Transverse colon (tissue), 4 donors: ENCODE results near the gene MATK. TPM values are rescaled to one million over a fixed set of nuclear protein-coding genes. Genes with fewer than 3 reads are reported as not detected.

ENCODE experiments used
- DNase-seq: peaks from one replicate; pipeline ENCODE4 v3.0.0-alpha.2; 2019
- H3K27ac ChIP-seq, 4 donors: fragments of 200-600 bp; sonication (generic); 2 replicates each; pipeline ENCODE4 v1.5.1; 2016 to 2018; ENCODE audit warnings: inconsistent platforms in 4 of 4
- H3K27me3 ChIP-seq: fragments of 200-600 bp; sonication (generic); 2 replicates; pipeline ENCODE4 v1.5.1; 2017; ENCODE audit warnings: inconsistent platforms
- H3K36me3 ChIP-seq, 4 donors: fragments of 200-600 bp; sonication (generic); 2 replicates each; pipeline ENCODE4 v1.5.1; 2017 to 2019; ENCODE audit warnings: inconsistent platforms in 4 of 4
- H3K4me1 ChIP-seq, 4 donors: fragments of 200-600 bp; sonication (generic); 2 replicates each; pipeline ENCODE4 v1.5.1; 2017 to 2020; ENCODE audit warnings: inconsistent platforms in 4 of 4
- H3K4me3 ChIP-seq, 4 donors: fragments of 200-600 bp; sonication (generic); 1 replicate in 1 of 4; 2 replicates in 3 of 4; pipeline versions ENCODE4 v1.5.1 to v1.6.1; 2017 to 2019; ENCODE audit warnings: inconsistent platforms in 4 of 4
- H3K9me3 ChIP-seq, 2 donors: fragments of 200-600 bp; sonication (generic); 2 replicates each; pipeline ENCODE4 v1.5.1; 2017 to 2019; ENCODE audit warnings: inconsistent platforms in 2 of 2
- CTCF ChIP-seq, 5 experiments: fragments of 200-600 bp in 3 of 5; fragments of 450-650 bp in 2 of 5; sonication (generic) in 3 of 5; IDR thresholded peaks; 1 replicate in 2 of 5; 2 replicates in 3 of 5; pipeline ENCODE4 v1.5.1; 2016 to 2017; ENCODE audit warnings: antibody characterized with exemption in 5 of 5, inconsistent platforms in 3 of 5, mild to moderate bottlenecking in 2 of 5, moderate library complexity in 1 of 5
- EP300 ChIP-seq: sonication (generic); formaldehyde crosslinking; IDR thresholded peaks from one replicate; pipeline ENCODE4 v1.6.1; 2017; ENCODE audit warnings: antibody characterized with exemption, low read depth
- POLR2A ChIP-seq: fragments of 450-650 bp; IDR thresholded peaks from one replicate; pipeline ENCODE4 v1.6.1; 2016; ENCODE audit warnings: antibody characterized with exemption, mild to moderate bottlenecking, moderate library complexity
- POLR2AphosphoS5 ChIP-seq, 3 donors: sonication (generic); formaldehyde crosslinking; IDR thresholded peaks; one replicate each; pipeline ENCODE4 v1.6.1; 2016; ENCODE audit warnings: antibody characterized with exemption in 3 of 3
- WGBS, 2 donors: methylation state at CpG; one replicate each; pipeline ENCODE4 v1.1.5; 2018; ENCODE audit warnings: low coverage in 1 of 2; 5-methylcytosine and 5-hydroxymethylcytosine counted together
- in situ Hi-C, 4 donors: fragments of 200-750 bp; cut with MboI; loops; one replicate each; pipeline versions ENCODE4 v1.15.0 to v1.15.1; 2017; ENCODE audit warnings: low sequenced_read_pairs in 3 of 4, low pct_ligation_motif_present in 1 of 4, low pct_unique_long_range_greater_than_20kb in 1 of 4
- intact Hi-C: fragments of 100-400 bp; cut with DNase I; formaldehyde crosslinking; loops from one replicate; pipeline ENCODE4 v1.15.1; 2023; ENCODE audit warnings: low total_unique reads
- small RNA-seq, 4 donors: library from RNA; depleted of rRNA; stranded (forward); fragments of <200 nt; gene quantifications; one replicate each; pipeline ENCODE3, GENCODE V24; 2016
- total RNA-seq, 4 donors: library from RNA; depleted of rRNA; stranded (reverse); fragments of >200 nt; gene quantifications; one replicate each; pipeline ENCODE4 v1.1.0, GENCODE V29; 2016

Gene MATK
- total RNA-seq, 4 donors from 2014 or later: 0.60 to 6.1 (median 2.9) TPM; not detected in 1

GRCh38 chr19:3734310-3734600 lies 51.9 kb downstream of the MATK start:
- H3K4me3 ChIP-seq: no peak overlapping the region
- WGBS, 2 donors: 87 to 93% methylated on average over 9 to 14 of the region's 14 CpGs

GRCh38 chr19:3733549-3734309 lies 52.5 kb downstream of the MATK start:
- Histone ChIP-seq H3K36me3 (peaks cover 0 to 6% (median 0%) of the 10 kb centered on the region in 4 donors), H3K4me1 (no peaks in the 10 kb centered on the region)
- TF ChIP-seq EP300: no peak
- no peak for TF ChIP-seq CTCF (IDR thresholded peaks at IDR 0.05)
- no peak for TF ChIP-seq POLR2AphosphoS5 (IDR thresholded peaks at IDR 0.05)
- no peak for TF ChIP-seq POLR2A

More at GRCh38 chr19:3734310-3734600, 51.9 kb downstream of the MATK start:
- no peak for TF ChIP-seq POLR2A
- TF ChIP-seq CTCF (IDR thresholded peaks at IDR 0.05): no peak
- TF ChIP-seq POLR2AphosphoS5 (IDR thresholded peaks at IDR 0.05): no peak
- TF ChIP-seq EP300: no peak
- H3K9me3 ChIP-seq: no peaks in the 10 kb centered on the region
- H3K36me3 ChIP-seq: peaks cover 0 to 6% (median 0%) of the 10 kb centered on the region in 4 donors
- in situ Hi-C loops (no loop called here), intact Hi-C loops (no loop called here)
- no peaks in the 10 kb centered on the region for H3K4me1 ChIP-seq
- no peaks in the 10 kb centered on the region for H3K27me3 ChIP-seq
- H3K27ac ChIP-seq: no peak overlapping the region
- DNase-seq: no peak

GRCh38 chr19:3732108-3732507 lies 54.1 kb downstream of the MATK start:
- 94% methylated on average over 1 of the region's 1 CpG; no CpG with 5 or more reads in 1 of the 2 donors for WGBS, 2 donors
- Histone ChIP-seq H3K36me3 (peaks cover 0 to 6% (median 0%) of the 10 kb centered on the region in 4 donors), H3K27me3 (no peaks in the 10 kb centered on the region), H3K27ac (no peak overlapping the region), H3K9me3 (no peaks in the 10 kb centered on the region), H3K4me3 (no peak overlapping the region), H3K4me1 (peaks cover 0 to 7% (median 3%) of the 10 kb centered on the region in 4 donors)
- DNase-seq: no peak
- in situ Hi-C loops: no loop called here
- intact Hi-C loops: no loop called here
- TF ChIP-seq POLR2A: no peak
- TF ChIP-seq CTCF (IDR thresholded peaks at IDR 0.05): no peak
- no peak for TF ChIP-seq EP300
- no peak for TF ChIP-seq POLR2AphosphoS5 (IDR thresholded peaks at IDR 0.05)

More at GRCh38 chr19:3733549-3734309, 52.5 kb downstream of the MATK start:
- intact Hi-C loops: no loop called here
- no peak overlapping the region for H3K27ac ChIP-seq
- H3K9me3 ChIP-seq: no peaks in the 10 kb centered on the region
- in situ Hi-C loops: no loop called here
- no peak overlapping the region for H3K4me3 ChIP-seq
- 79 to 88% methylated on average over 2 to 20 of the region's 20 CpGs for WGBS, 2 donors
- H3K27me3 ChIP-seq: no peaks in the 10 kb centered on the region
- DNase-seq: no peak

GRCh38 chr19:3730457-3730958 lies 55.7 kb downstream of the MATK start:
- no peaks in the 10 kb centered on the region for H3K27me3 ChIP-seq
- peaks cover 0 to 6% (median 0%) of the 10 kb centered on the region in 4 donors for H3K36me3 ChIP-seq
- H3K27ac ChIP-seq: no peak overlapping the region
- intact Hi-C loops: no loop called here
- in situ Hi-C loops: no loop called here
- TF ChIP-seq POLR2A (no peak), POLR2AphosphoS5 (IDR thresholded peaks at IDR 0.05) (no peak), CTCF (IDR thresholded peaks at IDR 0.05) (no peak), EP300 (no peak)
- no peak overlapping the region for H3K4me3 ChIP-seq
- peaks cover 0 to 21% (median 9%) of the 10 kb centered on the region in 4 donors for H3K4me1 ChIP-seq
- 83 to 95% methylated on average over 1 to 18 of the region's 32 CpGs for WGBS, 2 donors
- DNase-seq: no peak
- no peaks in the 10 kb centered on the region for H3K9me3 ChIP-seq

Small RNA genes lying within 50 kb of the gene (small RNA-seq; reads per million reads assigned to genes)
- gene AC005777.1: 0 reads per million in 4 donors

Other genes with a start within 250 kb of the MATK start
- 1 to 10 TPM in 2 of 4 donors, not detected in 2; 2.5 to 5.2 TPM for gene TEKTIP1, start 247.2 kb downstream of the MATK start, total RNA-seq
- 100 to 1,000 TPM in 1 of 4 donors, 10 to 100 TPM in 3; 35.2 to 214 (median 49.2) TPM for gene MFSD12, start 228.8 kb downstream of the MATK start, total RNA-seq
- gene HMG20B, start 213.4 kb downstream of the MATK start, total RNA-seq: 100 to 1,000 TPM in 3 of 4 donors, 10 to 100 TPM in 1; 88.9 to 555 (median 130) TPM
- under 1 TPM in 3 of 4 donors, not detected in 1; 0.14 to 0.95 (median 0.60) TPM for gene GIPC3, start 200.9 kb downstream of the MATK start, total RNA-seq
- under 1 TPM in 2 of 4 donors, not detected in 2; 0.27 to 0.79 TPM for gene TBXA2R, start 179.5 kb downstream of the MATK start, total RNA-seq
- gene CACTIN, start 159.6 kb downstream of the MATK start, total RNA-seq: 10 to 100 TPM; 21.9 to 88.4 (median 53.0) TPM
- gene PIP5K1C, start 85.9 kb downstream of the MATK start, total RNA-seq: 10 to 100 TPM; 25.4 to 91.1 (median 36.4) TPM
- 100 to 1,000 TPM; 234 to 894 (median 282) TPM for gene TJP3, start 78.0 kb downstream of the MATK start, total RNA-seq
- gene APBA3, start 24.7 kb downstream of the MATK start, total RNA-seq: 100 to 1,000 TPM in 2 of 4 donors, 10 to 100 TPM in 2; 24.0 to 284 (median 95.7) TPM
- gene MRPL54, start 23.7 kb downstream of the MATK start, total RNA-seq: 10 to 100 TPM; 38.0 to 72.2 (median 52.1) TPM
- gene RAX2, start 14.2 kb downstream of the MATK start, total RNA-seq: not detected
- not detected for gene ZFR2, start 82.7 kb upstream of the MATK start, total RNA-seq
- under 1 TPM in 3 of 4 donors, not detected in 1; 0.32 to 0.60 (median 0.55) TPM for gene ATCAY, start 94.3 kb upstream of the MATK start, total RNA-seq
- gene NMRK2, start 146.7 kb upstream of the MATK start, total RNA-seq: under 1 TPM in 1 of 4 donors, not detected in 3; 0.41 TPM
- 10 to 100 TPM; 54.6 to 89.0 (median 82.3) TPM for gene DAPK3, start 184.7 kb upstream of the MATK start, total RNA-seq
- 1,000 to 10,000 TPM; 1,013 to 1,686 (median 1,532) TPM for gene EEF2, start 199.1 kb upstream of the MATK start, total RNA-seq
- gene PIAS4, start 221.4 kb upstream of the MATK start, total RNA-seq: 100 to 1,000 TPM in 1 of 4 donors, 10 to 100 TPM in 3; 15.5 to 110 (median 23.0) TPM